Fibroblast of pulmonary artery (primary cell): ENCODE data around the gene COL26A1.

Experiments
- DNase-seq: peaks from one replicate; pipeline ENCODE4 v3.0.0-alpha.2; 2010; ENCODE audit warnings: low read depth
- H3K4me3 ChIP-seq: replicated peaks from 2 replicates; pipeline ENCODE4 v1.5.1; 2011; ENCODE audit warnings: low read depth, mild to moderate bottlenecking, control low read depth, low read length, moderate library complexity
- TF ChIP-seq, protein P1 (sequence below): IDR thresholded peaks from 2 replicates; pipeline ENCODE4 v1.5.1; 2011; ENCODE audit warnings: mild to moderate bottlenecking, control low read depth, low read length, inconsistent platforms; ENCODE audit errors: missing control alignments

Gene COL26A1

GRCh38 chr7:101590663-101591435, 228.2 kb downstream of the COL26A1 start:
- TF ChIP-seq, protein P1, sequence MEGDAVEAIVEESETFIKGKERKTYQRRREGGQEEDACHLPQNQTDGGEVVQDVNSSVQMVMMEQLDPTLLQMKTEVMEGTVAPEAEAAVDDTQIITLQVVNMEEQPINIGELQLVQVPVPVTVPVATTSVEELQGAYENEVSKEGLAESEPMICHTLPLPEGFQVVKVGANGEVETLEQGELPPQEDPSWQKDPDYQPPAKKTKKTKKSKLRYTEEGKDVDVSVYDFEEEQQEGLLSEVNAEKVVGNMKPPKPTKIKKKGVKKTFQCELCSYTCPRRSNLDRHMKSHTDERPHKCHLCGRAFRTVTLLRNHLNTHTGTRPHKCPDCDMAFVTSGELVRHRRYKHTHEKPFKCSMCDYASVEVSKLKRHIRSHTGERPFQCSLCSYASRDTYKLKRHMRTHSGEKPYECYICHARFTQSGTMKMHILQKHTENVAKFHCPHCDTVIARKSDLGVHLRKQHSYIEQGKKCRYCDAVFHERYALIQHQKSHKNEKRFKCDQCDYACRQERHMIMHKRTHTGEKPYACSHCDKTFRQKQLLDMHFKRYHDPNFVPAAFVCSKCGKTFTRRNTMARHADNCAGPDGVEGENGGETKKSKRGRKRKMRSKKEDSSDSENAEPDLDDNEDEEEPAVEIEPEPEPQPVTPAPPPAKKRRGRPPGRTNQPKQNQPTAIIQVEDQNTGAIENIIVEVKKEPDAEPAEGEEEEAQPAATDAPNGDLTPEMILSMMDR: no peak
- no peak for DNase-seq
- no peak overlapping the region for H3K4me3 ChIP-seq

DNA sequence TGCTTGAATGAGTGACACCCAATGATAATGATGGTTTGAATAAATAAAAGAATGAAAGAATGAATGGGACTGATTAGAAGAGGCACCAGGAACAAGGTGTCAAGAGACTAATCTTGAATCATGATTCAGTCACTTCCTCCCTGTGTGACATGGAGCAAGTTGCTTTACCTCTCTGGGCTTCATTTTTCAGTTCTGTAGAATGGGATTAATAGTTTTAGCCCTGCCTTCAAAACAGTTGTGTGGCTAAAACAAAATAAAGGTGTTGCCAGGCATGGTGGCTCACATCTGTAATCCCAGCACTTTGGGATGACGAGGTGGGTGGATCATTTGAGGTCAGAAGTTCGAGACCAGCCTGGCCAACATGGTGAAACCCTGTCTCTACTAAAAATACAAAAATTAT, 228.8 kb downstream of the COL26A1 start:
- DNase-seq: no peak
- TF ChIP-seq, protein P1: no peak
- H3K4me3 ChIP-seq: no peak overlapping the region

GRCh38 chr7:101593556-101593955, 230.9 kb downstream of the COL26A1 start:
- no peak overlapping the region for H3K4me3 ChIP-seq
- TF ChIP-seq, protein P1: no peak
- no peak for DNase-seq

GRCh38 chr7:101594790-101595189, 232.1 kb downstream of the COL26A1 start:
- TF ChIP-seq, protein P1: no peak
- no peak overlapping the region for H3K4me3 ChIP-seq
- DNase-seq: no peak

DNA sequence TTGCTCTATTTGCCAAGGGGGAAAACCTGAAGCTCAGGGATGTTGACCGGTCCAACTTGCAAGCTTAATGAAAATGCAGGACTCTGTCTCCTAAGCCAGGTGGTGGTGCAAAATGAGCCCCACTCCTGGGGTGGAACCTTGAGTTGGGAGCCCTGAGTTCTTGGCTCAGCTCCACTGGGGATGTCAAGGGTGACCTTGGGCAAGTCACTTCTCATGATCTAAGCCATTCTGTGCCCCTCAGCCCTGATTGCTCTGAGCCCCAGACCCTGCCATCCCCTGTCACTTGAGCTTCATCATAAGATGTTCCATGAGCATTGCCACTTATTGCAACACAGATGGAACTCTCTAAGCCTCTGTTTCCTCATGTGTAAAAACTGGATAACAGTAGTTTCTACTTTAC, 232.6 kb downstream of the COL26A1 start:
- DNase-seq: no peak
- TF ChIP-seq, protein P1: no peak
- H3K4me3 ChIP-seq: no peak overlapping the region

GRCh38 chr7:101595766-101596537, 233.3 kb downstream of the COL26A1 start:
- DNase-seq: no peak
- H3K4me3 ChIP-seq: no peak overlapping the region
- TF ChIP-seq, protein P1: no peak
